Type B pancreatic cell (in vitro differentiated cells): ENCODE results near the gene BECN2. TPM values are rescaled to one million over a fixed set of nuclear protein-coding genes. Genes with fewer than 3 reads are reported as not detected.

Source experiments
- DNase-seq: peaks from one replicate; pipeline ENCODE4 v3.0.0; 2021; ENCODE audit warnings: mixed read lengths; ENCODE audit not compliant: unreplicated experiment; ENCODE audit errors: extremely low spot score
- H3K27ac Mint-ChIP-seq: 2 replicates; pipeline ENCODE4 v1.8.0; 2021; ENCODE audit warnings: mild to moderate bottlenecking, mixed read lengths
- H3K27me3 Mint-ChIP-seq: 2 replicates; pipeline ENCODE4 v1.8.0; 2021; ENCODE audit warnings: mixed read lengths
- H3K36me3 Mint-ChIP-seq: 2 replicates; pipeline ENCODE4 v1.8.0; 2021; ENCODE audit warnings: mixed read lengths
- H3K4me1 Mint-ChIP-seq: one replicate; pipeline ENCODE4 v1.8.0; 2021; ENCODE audit warnings: mixed read lengths; ENCODE audit not compliant: unreplicated experiment
- H3K4me3 Mint-ChIP-seq: 2 replicates; pipeline ENCODE4 v1.8.0; 2021; ENCODE audit warnings: mild to moderate bottlenecking, mixed read lengths
- H3K9me3 Mint-ChIP-seq: 2 replicates; pipeline ENCODE4 v1.8.0; 2021; ENCODE audit warnings: mixed read lengths
- CTCF ChIP-seq: fragments of 200-600 bp; sonication (generic); conservative IDR thresholded peaks from 2 replicates; pipeline ENCODE4 v1.5.0; 2021; ENCODE audit warnings: antibody characterized with exemption, mild to moderate bottlenecking
- total RNA-seq: library from RNA; stranded (reverse); gene quantifications from 2 replicates; pipeline ENCODE4 v1.2.1, GENCODE V29; 2021; ENCODE audit warnings: low replicate concordance

The BECN2 gene
- total RNA-seq, 1 donor from 2014 or later = not detected

DNA sequence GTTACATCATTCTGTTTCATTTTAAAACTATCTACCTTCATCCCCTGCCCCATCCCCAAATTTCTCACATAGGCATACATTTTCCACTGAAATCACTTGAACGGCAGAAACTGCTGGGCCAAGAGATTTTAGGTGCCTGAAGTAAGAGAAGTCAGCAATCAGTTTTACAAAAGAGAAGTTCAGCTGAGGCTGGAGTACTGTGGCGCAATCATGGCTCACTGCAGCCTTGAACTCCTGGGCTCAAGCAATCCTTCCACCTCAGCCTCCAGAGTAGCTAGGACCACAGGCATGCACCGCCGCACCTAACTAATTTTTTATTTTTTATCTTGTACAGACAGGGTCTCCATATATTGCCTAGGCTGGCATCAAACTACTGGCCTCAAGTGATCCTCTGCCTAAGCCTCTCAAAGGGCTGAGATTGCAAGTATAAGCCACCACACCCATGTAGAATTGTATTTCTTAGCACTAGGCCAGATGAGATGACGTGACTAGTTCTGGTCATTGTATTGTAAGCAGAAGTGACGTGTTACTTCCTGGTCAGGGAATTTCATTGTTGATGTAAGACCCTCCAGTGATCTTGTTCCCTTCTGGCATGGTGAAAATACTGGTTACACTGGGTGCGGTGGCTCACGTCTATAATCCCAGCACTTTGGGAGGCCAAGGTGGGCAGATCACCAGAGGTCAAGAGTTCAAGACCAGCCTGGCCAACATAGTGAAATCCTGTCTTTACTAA, 7.1 kb downstream of the BECN2 start:
- DNase-seq = no peak
- H3K27me3 Mint-ChIP-seq = no peaks in the 10 kb centered on the region
- H3K36me3 Mint-ChIP-seq = no peaks in the 10 kb centered on the region
- TF ChIP-seq CTCF = no peak
- H3K9me3 Mint-ChIP-seq = no peaks in the 10 kb centered on the region
- no peaks in the 10 kb centered on the region for H3K4me1 Mint-ChIP-seq
- H3K27ac Mint-ChIP-seq = no peak overlapping the region
- no peak overlapping the region for H3K4me3 Mint-ChIP-seq

GRCh38 chr1:241968611-241969010, 11.0 kb downstream of the BECN2 start:
- H3K9me3 Mint-ChIP-seq = no peaks in the 10 kb centered on the region
- no peak for DNase-seq
- H3K27ac Mint-ChIP-seq = no peak overlapping the region
- H3K27me3 Mint-ChIP-seq = no peaks in the 10 kb centered on the region
- no peaks in the 10 kb centered on the region for H3K36me3 Mint-ChIP-seq
- no peak for TF ChIP-seq CTCF
- H3K4me1 Mint-ChIP-seq = peaks cover 13% of the 10 kb centered on the region
- no peak overlapping the region for H3K4me3 Mint-ChIP-seq

GRCh38 chr1:241972703-241973369, 15.3 kb downstream of the BECN2 start:
- DNase-seq = peak; percentile 77
- Mint-ChIP-seq H3K27ac (peak overlapping the region; percentile 78), H3K9me3 (no peaks in the 10 kb centered on the region), H3K4me1 (peaks cover 18% of the 10 kb centered on the region), H3K4me3 (peak overlapping the region; percentile 51), H3K27me3 (no peaks in the 10 kb centered on the region), H3K36me3 (no peaks in the 10 kb centered on the region)
- TF ChIP-seq CTCF = no peak

DNA sequence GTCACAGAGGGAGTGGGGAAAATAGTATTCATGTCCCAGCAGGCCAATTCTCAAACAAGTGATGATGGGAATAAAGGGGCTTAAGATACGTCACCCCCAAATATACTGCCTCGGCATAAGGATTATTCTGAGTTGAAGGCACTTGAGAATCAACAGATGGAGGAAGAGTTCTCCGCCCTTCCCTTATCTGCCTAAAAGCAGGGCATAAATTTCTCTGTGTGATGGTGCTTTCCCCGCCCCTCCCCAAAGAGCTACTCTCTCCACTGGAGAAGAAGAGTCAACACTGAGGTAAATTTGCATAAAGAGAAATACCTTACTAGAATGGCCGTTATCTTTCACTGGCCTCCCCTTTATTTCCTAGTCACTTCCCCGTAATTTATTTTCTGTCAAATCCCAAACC, 18.7 kb downstream of the BECN2 start:
- TF ChIP-seq CTCF = no peak
- no peak overlapping the region for H3K4me3 Mint-ChIP-seq
- H3K27me3 Mint-ChIP-seq = no peaks in the 10 kb centered on the region
- no peaks in the 10 kb centered on the region for H3K36me3 Mint-ChIP-seq
- H3K9me3 Mint-ChIP-seq = no peaks in the 10 kb centered on the region
- DNase-seq = no peak
- peaks cover 18% of the 10 kb centered on the region for H3K4me1 Mint-ChIP-seq
- H3K27ac Mint-ChIP-seq = no peak overlapping the region

GRCh38 chr1:241979071-241979470, 21.5 kb downstream of the BECN2 start:
- no peak for DNase-seq
- H3K36me3 Mint-ChIP-seq = no peaks in the 10 kb centered on the region
- no peaks in the 10 kb centered on the region for H3K27me3 Mint-ChIP-seq
- H3K4me1 Mint-ChIP-seq = peaks cover 5% of the 10 kb centered on the region
- no peaks in the 10 kb centered on the region for H3K9me3 Mint-ChIP-seq
- no peak overlapping the region for H3K4me3 Mint-ChIP-seq
- no peak overlapping the region for H3K27ac Mint-ChIP-seq
- TF ChIP-seq CTCF = no peak
